Keratinocyte (primary cell): ENCODE results near the gene MTUS2. TPM values are rescaled to one million over a fixed set of nuclear protein-coding genes. Genes with fewer than 3 reads are reported as not detected.

Source experiments
- DNase-seq: peaks from one replicate; pipeline ENCODE4 v3.0.0-alpha.2; 2011; ENCODE audit warnings: low read depth, missing footprints, low spot score
- FAIRE-seq: peaks from 2 replicates; lab custom pipeline; 2011; peaks lifted over from hg19 to GRCh38; lab: Jason Lieb, UNC
- H2AFZ ChIP-seq: 2 replicates; pipeline ENCODE4 v1.6.0; 2012; ENCODE audit warnings: low read length, control low read depth, inconsistent platforms; ENCODE audit not compliant: control insufficient read depth
- H3K27ac ChIP-seq: 2 replicates; pipeline ENCODE4 v1.5.1; 2011; ENCODE audit warnings: low read length; ENCODE audit not compliant: control insufficient read depth, insufficient read depth
- H3K27me3 ChIP-seq: 3 replicates; pipeline ENCODE4 v1.6.0; 2011; ENCODE audit warnings: low read length; ENCODE audit not compliant: control insufficient read depth, insufficient read depth; ENCODE audit errors: extremely low read depth
- H3K36me3 ChIP-seq, 2 experiments: 2 replicates in 1 of 2; 3 replicates in 1 of 2; pipeline ENCODE4 v1.5.1; 2011; ENCODE audit warnings: low read length in 2 of 2, mild to moderate bottlenecking in 1 of 2; ENCODE audit not compliant: control insufficient read depth in 2 of 2, insufficient read depth in 2 of 2; ENCODE audit errors: extremely low read depth in 1 of 2
- H3K4me1 ChIP-seq: 3 replicates; pipeline ENCODE4 v1.5.1; 2011; ENCODE audit warnings: low read length; ENCODE audit not compliant: control insufficient read depth, insufficient read depth; ENCODE audit errors: extremely low read depth
- H3K4me2 ChIP-seq: 3 replicates; pipeline ENCODE4 v1.6.0; 2011; ENCODE audit warnings: low read depth, low read length; ENCODE audit not compliant: control insufficient read depth, insufficient read depth; ENCODE audit errors: extremely low read depth
- H3K4me3 ChIP-seq, 3 experiments: fragments of 200-600 bp in 1 of 3; sonication (generic) in 1 of 3; 2 replicates in 2 of 3; 3 replicates in 1 of 3; pipeline ENCODE4 v1.5.1; 2011 to 2016; ENCODE audit warnings: low read length in 3 of 3, mild to moderate bottlenecking in 3 of 3, control low read depth in 2 of 3, inconsistent platforms in 1 of 3, low read depth in 1 of 3, mixed read lengths in 1 of 3, mixed run types in 1 of 3, moderate library complexity in 1 of 3; ENCODE audit not compliant: control insufficient read depth in 2 of 3, insufficient read depth in 2 of 3; ENCODE audit errors: extremely low read depth in 1 of 3
- H3K79me2 ChIP-seq: 2 replicates; pipeline ENCODE4 v1.6.0; 2012; ENCODE audit warnings: low read length; ENCODE audit not compliant: control insufficient read depth, insufficient read depth
- H3K9ac ChIP-seq: 3 replicates; pipeline ENCODE4 v1.6.0; 2011; ENCODE audit warnings: low read length; ENCODE audit not compliant: control insufficient read depth, insufficient read depth; ENCODE audit errors: extremely low read depth
- H3K9me1 ChIP-seq: 3 replicates; pipeline ENCODE4 v1.6.0; 2011; ENCODE audit warnings: low read length; ENCODE audit not compliant: control insufficient read depth, insufficient read depth; ENCODE audit errors: extremely low read depth
- H3K9me3 ChIP-seq: 2 replicates; pipeline ENCODE4 v1.5.1; 2012; ENCODE audit warnings: low read depth, low read length; ENCODE audit not compliant: control insufficient read depth
- H4K20me1 ChIP-seq: 3 replicates; pipeline ENCODE4 v1.6.0; 2011; ENCODE audit warnings: low read length; ENCODE audit not compliant: control insufficient read depth, insufficient read depth; ENCODE audit errors: extremely low read depth
- CTCF ChIP-seq, 3 experiments: IDR thresholded peaks in 1 of 3; conservative IDR thresholded peaks in 1 of 3; optimal IDR thresholded peaks in 1 of 3; 2 replicates in 2 of 3; 3 replicates in 1 of 3; pipeline versions ENCODE3 to v1.5.1; 2011; ENCODE audit warnings: low read length in 3 of 3, mild to moderate bottlenecking in 3 of 3, moderate library complexity in 2 of 3, control low read depth in 1 of 3, inconsistent platforms in 1 of 3; ENCODE audit not compliant: insufficient read depth in 2 of 3; ENCODE audit errors: extremely low read depth in 1 of 3
- EZH2 ChIP-seq: IDR thresholded peaks from one replicate; pipeline ENCODE4 v1.6.1; 2012; ENCODE audit warnings: inconsistent platforms, mild to moderate bottlenecking, low read length, moderate library complexity
- dilution Hi-C: fragments of 300-500 bp; cut with MboI; formaldehyde crosslinking; loops from one replicate; pipeline ENCODE4 v1.7.0; 2020; ENCODE audit warnings: low sequenced_read_pairs; ENCODE audit not compliant: extremely low pct_ligation_motif_present
- polyA plus RNA-seq, 5 experiments: library from polyadenylated mRNA; depleted of rRNA in 3 of 5; stranded (reverse) in 3 of 5; stranded (forward) in 1 of 5; unstranded in 1 of 5; fragments of >200 nt; gene quantifications; 1 replicate in 1 of 5; 2 replicates in 3 of 5; 3 replicates in 1 of 5; pipeline versions ENCODE4 v1.2.1 to v1.2.3, GENCODE V29; 2011 to 2012; ENCODE audit warnings: missing spikeins in 2 of 5, low read depth in 1 of 5, low replicate concordance in 1 of 5

MTUS2 gene
- polyA plus RNA-seq, 1 donor (not counting 4 experiments of a cell fraction or from before 2014, with no cell fraction given): 0.17 TPM

- TF ChIP-seq EZH2 (no peak), CTCF (optimal IDR thresholded peaks at IDR 0.05 in 1 of 3, IDR thresholded peaks at IDR 0.05 in 1 of 3, conservative IDR thresholded peaks at IDR 0.05 in 1 of 3; ENCODE audit: extremely low read depth in 1 of 3, insufficient read depth in 2 of 3, low read length in 3 of 3) (no peak)
- H3K4me1 ChIP-seq: no peaks in the 10 kb centered on the region
- H3K9me3 ChIP-seq: no peaks in the 10 kb centered on the region
- no peaks in the 10 kb centered on the region for H3K79me2 ChIP-seq
- FAIRE-seq: no peak
- no peaks in the 10 kb centered on the region for H3K9me1 ChIP-seq
- H3K27ac ChIP-seq: no peak overlapping the region
- no peak overlapping the region for H3K4me3 ChIP-seq
- dilution Hi-C loops: no loop called here
- no peak for DNase-seq
- no peaks in the 10 kb centered on the region for H3K36me3 ChIP-seq
- no peaks in the 10 kb centered on the region for H3K27me3 ChIP-seq
- H2AFZ ChIP-seq: no peak overlapping the region
- no peak overlapping the region for H3K4me2 ChIP-seq
- no peak overlapping the region for H3K9ac ChIP-seq
- no peaks in the 10 kb centered on the region for H4K20me1 ChIP-seq
Measured at GRCh38 chr13:29175250-29175873, 355.2 kb downstream of the MTUS2 start.

DNA sequence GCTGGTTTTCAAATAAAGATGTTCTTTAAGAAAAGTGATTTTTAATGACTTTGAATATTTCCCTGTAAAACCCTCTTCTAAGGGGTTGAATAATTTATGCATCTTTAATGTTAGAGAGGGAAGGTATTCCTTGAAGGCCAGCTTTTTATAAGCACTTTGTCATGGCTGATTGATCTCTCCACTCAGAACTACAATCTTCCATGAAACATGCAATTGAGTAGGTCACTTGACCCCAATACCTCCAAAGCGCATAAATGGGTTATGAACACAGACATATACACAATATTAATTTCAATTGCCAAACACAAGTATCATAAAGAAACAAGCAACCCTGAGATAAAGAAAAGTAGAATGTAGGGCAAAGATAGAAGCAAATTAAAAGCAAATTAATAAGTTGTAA lies 359.9 kb downstream of the MTUS2 start:
- no peaks in the 10 kb centered on the region for H3K4me1 ChIP-seq
- dilution Hi-C loops: no loop called here
- H3K4me3 ChIP-seq: no peak overlapping the region
- FAIRE-seq (no peak), DNase-seq (no peak)
- H3K79me2 ChIP-seq: no peaks in the 10 kb centered on the region
- H3K9me3 ChIP-seq: no peaks in the 10 kb centered on the region
- TF ChIP-seq EZH2: no peak
- TF ChIP-seq CTCF (optimal IDR thresholded peaks at IDR 0.05 in 1 of 3, IDR thresholded peaks at IDR 0.05 in 1 of 3, conservative IDR thresholded peaks at IDR 0.05 in 1 of 3; ENCODE audit: extremely low read depth in 1 of 3, insufficient read depth in 2 of 3, low read length in 3 of 3): no peak
- no peaks in the 10 kb centered on the region for H3K27me3 ChIP-seq
- H3K4me2 ChIP-seq: no peak overlapping the region
- H3K27ac ChIP-seq: no peak overlapping the region
- H2AFZ ChIP-seq: no peak overlapping the region
- H3K36me3 ChIP-seq: no peaks in the 10 kb centered on the region
- no peak overlapping the region for H3K9ac ChIP-seq
- no peaks in the 10 kb centered on the region for H3K9me1 ChIP-seq
- no peaks in the 10 kb centered on the region for H4K20me1 ChIP-seq
